Measurements from ENCODE around the gene TEX51.

DNA sequence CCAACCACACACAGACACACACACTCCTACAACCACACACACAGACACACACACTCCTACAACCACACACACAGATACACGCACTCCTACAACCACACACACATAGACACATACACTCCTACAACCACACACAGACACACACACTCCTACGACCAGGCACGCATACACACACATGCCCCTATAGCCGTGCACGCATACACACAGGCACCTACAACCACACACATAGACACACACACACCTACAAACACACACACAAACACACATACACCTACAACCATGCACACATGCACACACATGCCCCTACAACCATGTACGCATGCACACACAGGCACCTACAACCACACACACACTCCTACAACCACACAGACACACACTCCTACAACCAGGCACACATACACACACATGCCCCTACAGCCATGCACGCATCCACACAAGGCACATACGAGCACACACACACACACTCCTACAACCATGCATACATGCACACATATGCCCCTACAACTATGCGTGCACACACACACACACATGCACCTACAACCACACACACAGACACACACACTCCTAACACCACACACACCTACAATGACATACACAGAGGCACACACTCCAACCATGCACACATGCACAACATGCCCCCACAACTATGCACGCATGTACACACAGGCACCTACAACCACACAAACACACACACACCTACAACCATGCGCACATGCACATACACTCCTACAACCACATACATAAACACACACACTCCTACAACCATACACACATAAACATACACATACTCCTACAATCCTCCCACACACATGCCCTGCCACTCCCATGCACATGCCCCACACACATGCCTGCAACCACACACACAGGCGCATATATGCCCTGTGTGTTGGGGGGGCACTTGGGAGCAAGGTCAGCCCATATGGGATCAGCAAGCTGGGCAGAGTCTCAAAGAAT lies 19.1 kb upstream of the TEX51 start:
- TF ChIP-seq, protein P1, sequence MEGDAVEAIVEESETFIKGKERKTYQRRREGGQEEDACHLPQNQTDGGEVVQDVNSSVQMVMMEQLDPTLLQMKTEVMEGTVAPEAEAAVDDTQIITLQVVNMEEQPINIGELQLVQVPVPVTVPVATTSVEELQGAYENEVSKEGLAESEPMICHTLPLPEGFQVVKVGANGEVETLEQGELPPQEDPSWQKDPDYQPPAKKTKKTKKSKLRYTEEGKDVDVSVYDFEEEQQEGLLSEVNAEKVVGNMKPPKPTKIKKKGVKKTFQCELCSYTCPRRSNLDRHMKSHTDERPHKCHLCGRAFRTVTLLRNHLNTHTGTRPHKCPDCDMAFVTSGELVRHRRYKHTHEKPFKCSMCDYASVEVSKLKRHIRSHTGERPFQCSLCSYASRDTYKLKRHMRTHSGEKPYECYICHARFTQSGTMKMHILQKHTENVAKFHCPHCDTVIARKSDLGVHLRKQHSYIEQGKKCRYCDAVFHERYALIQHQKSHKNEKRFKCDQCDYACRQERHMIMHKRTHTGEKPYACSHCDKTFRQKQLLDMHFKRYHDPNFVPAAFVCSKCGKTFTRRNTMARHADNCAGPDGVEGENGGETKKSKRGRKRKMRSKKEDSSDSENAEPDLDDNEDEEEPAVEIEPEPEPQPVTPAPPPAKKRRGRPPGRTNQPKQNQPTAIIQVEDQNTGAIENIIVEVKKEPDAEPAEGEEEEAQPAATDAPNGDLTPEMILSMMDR (IDR thresholded peaks at IDR 0.05; ENCODE audit: poor library complexity, severe bottlenecking) = no peak
- TF ChIP-seq EP300 (conservative IDR thresholded peaks at IDR 0.05; ENCODE audit: poor library complexity, severe bottlenecking) (no peak), RAD21 (conservative IDR thresholded peaks at IDR 0.05) (no peak), EZH2 (IDR thresholded peaks at IDR 0.05; ENCODE audit: borderline replicate concordance, insufficient read depth, low read length, poor library complexity, severe bottlenecking) (no peak), TAF1 (IDR thresholded peaks at IDR 0.05; ENCODE audit: low read depth) (no peak), POLR2AphosphoS5 (IDR thresholded peaks at IDR 0.05) (no peak), SMC3 (conservative IDR thresholded peaks at IDR 0.05; ENCODE audit: poor library complexity) (no peak)
- TF ChIP-seq, protein P2, sequence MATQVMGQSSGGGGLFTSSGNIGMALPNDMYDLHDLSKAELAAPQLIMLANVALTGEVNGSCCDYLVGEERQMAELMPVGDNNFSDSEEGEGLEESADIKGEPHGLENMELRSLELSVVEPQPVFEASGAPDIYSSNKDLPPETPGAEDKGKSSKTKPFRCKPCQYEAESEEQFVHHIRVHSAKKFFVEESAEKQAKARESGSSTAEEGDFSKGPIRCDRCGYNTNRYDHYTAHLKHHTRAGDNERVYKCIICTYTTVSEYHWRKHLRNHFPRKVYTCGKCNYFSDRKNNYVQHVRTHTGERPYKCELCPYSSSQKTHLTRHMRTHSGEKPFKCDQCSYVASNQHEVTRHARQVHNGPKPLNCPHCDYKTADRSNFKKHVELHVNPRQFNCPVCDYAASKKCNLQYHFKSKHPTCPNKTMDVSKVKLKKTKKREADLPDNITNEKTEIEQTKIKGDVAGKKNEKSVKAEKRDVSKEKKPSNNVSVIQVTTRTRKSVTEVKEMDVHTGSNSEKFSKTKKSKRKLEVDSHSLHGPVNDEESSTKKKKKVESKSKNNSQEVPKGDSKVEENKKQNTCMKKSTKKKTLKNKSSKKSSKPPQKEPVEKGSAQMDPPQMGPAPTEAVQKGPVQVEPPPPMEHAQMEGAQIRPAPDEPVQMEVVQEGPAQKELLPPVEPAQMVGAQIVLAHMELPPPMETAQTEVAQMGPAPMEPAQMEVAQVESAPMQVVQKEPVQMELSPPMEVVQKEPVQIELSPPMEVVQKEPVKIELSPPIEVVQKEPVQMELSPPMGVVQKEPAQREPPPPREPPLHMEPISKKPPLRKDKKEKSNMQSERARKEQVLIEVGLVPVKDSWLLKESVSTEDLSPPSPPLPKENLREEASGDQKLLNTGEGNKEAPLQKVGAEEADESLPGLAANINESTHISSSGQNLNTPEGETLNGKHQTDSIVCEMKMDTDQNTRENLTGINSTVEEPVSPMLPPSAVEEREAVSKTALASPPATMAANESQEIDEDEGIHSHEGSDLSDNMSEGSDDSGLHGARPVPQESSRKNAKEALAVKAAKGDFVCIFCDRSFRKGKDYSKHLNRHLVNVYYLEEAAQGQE (IDR thresholded peaks at IDR 0.05; ENCODE audit: borderline replicate concordance) = no peak
